ENCODE measurements around the gene CCDC183.

Gene CCDC183

DNA sequence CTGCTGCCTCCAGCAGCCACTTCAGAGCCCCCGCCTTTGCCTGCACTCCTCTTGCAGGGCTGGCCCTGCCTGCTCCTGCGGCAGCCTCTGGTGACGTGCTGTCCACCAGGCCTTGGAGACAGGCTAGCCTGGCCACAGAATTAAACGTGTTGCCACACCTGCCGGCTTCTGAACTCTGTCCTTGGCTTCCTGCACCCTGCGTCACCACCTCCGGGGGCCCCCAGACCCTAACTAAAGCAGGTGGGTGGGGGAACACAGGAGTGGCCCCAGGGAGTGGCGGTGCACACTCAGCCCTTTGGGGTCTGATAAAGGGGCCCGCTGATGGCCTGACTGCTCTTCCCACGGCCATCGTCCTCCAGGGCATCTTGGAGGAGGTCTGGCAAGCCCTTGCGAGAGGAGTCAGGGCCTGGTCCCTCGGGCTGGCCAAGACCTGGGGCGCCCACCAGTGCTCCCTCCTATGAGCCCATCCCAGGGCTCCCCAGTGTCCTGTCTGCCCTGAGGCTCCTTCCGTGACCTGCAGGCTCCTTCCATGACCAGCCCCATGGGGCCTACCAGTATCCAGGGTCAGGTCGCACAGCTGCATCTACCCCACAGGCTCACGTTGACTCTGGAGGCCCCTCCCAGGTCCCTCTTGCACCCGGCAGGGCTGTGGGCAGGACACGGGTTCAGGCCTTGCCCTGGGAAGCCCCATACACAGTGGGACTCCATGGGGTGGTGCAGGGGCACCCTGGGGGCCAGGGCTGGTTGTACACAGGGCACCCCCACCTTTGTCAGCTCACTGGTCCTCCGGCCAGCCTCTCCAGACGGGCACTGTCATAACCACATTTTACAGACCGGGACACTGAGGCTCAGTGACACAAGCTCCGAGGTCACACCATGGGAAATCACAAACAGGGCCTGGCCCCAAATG is 55.0 kb downstream of the CCDC183 start:
- no peak for DNase-seq

DNA sequence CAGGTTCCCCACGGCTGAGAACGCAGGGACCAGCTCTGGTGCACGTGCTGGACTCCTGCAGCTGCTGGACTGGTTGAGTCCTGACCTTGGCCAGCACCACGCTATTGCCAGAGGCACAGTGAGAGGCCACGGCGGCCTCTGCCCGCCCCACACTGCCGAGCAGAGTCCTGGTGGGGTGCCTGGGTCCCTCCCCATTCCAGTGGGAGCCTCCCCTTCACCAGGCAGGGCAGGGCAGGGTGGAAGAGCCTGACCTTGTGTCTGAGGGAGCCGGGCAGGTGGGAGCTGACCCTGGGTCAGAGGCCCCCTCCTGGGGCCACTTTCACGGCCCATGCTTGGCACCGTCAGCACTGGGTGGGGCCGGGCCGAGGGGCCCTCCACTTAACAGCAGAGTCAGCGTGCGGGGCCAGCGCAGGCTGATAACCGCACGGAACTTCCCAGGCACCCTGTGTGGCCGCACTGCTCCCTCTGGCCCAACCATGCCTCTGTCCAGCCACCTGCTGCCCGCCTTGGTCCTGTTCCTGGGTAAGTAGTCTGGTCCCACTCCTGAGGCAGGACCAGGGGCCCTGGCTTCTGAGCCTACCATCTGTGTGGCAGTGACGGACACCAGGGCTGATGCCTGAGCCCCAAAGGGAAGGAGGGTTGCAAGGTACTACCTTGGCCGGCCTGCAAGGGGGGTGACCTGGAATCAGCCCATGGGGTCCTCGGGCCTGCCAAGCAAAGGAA is 56.0 kb downstream of the CCDC183 start, which contains the start of gene MAMDC4:
Gene MAMDC4, plus strand, starts transcription at position 406 of the 723 bp plus-strand sequence. Its CDS starts 71 bp downstream, at position 477.
- DNase-seq = no peak

DNA sequence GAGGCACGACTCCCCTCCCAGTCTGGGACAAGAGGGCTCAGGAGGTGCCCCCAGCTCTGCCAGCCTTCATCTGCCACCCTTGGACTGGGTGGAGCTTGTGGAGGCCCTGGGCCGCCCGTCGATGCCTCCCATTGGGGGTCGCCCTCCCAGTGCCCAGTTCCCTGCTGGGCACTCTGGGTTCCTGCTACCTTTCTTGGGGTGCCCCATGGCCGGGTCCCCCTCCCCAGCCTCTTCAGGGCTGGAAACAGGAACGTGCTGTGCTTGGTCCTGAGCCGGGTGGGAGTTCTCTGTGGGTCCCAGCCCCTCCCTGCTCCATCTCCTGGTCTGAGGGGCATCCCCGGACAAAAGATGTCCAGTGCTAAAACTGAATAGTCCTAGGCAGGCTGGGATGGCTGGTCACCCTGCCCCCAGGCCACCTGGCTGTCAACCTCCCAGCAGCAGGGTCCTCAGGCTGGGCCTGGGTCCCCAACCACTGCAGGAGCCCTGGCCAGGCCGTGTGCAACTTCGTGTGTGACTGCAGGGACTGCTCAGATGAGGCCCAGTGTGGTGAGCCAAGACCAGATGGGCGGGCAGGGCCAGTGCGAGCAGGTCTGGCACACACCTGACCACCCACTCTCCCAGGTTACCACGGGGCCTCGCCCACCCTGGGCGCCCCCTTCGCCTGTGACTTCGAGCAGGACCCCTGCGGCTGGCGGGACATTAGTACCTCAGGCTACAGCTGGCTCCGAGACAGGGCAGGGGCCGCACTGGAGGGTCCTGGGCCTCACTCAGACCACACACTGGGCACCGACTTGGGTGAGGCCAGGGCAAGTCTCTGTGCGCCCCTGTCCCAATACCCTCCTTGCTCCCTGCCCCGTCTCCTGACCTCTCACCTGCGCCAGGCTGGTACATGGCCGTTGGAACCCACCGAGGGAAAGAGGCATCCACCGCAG is 56.8 kb downstream of the CCDC183 start:
- no peak for DNase-seq

DNA sequence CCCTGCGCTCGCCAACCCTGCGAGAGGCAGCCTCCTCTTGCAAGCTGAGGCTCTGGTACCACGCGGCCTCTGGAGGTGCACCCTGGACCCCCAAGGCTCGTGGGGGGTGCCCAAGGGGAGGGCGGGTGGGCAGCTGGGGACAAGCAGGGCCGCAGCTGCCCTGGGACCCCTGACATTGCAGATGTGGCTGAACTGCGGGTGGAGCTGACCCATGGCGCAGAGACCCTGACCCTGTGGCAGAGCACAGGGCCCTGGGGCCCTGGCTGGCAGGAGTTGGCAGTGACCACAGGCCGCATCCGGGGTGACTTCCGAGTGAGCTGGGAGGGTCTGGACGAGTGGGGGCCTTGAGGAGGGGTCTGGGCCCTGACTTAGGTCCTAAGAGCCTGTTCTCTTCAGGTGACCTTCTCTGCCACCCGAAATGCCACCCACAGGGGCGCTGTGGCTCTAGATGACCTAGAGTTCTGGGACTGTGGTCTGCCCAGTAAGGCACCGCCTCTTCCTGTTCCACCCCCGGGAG is 57.5 kb downstream of the CCDC183 start:
- no peak for DNase-seq

DNA sequence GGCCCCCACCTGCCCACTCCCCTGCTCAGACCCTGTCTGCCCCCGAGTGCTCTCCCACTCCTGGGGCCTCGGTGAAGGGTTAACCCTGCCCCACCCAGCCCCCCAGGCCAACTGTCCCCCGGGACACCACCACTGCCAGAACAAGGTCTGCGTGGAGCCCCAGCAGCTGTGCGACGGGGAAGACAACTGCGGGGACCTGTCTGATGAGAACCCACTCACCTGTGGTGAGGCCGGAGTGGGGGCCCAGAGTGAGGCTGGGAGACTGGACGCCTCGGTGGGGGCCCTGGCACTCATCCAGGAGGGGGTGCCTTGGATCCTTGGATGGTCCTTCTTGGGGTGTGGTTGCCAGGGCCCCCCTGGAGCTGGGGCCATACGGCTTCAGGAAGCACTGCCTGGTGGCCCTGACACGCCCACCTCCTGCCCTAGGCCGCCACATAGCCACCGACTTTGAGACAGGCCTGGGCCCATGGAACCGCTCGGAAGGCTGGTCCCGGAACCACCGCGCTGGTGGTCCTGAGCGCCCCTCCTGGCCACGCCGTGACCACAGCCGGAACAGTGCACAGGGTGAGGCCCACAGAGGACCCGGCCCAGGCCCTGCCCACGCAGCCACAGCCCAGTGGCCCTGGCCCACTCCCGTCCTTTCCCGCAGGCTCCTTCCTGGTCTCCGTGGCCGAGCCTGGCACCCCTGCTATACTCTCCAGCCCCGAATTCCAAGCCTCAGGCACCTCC is 58.1 kb downstream of the CCDC183 start:
- no peak for DNase-seq

DNA sequence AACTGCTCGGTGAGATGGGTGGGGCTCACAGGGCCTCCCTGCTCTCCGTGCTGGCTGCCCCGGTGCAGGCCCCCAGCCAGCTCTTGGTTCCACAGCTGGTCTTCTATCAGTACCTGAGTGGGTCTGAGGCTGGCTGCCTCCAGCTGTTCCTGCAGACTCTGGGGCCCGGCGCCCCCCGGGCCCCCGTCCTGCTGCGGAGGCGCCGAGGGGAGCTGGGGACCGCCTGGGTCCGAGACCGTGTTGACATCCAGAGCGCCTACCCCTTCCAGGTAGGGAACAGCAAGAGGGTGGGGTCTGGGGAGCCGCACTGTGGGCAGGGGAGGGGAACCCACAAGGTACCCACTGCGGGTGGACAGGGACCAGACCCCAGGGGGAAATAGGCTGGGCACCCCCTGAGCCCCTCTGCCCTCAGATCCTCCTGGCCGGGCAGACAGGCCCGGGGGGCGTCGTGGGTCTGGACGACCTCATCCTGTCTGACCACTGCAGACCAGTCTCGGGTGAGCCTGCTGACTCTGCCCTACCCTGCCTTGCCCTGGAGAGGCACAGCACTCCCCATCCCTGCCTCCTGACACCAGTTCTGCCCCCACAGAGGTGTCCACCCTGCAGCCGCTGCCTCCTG is 58.8 kb downstream of the CCDC183 start:
- no peak for DNase-seq

DNA sequence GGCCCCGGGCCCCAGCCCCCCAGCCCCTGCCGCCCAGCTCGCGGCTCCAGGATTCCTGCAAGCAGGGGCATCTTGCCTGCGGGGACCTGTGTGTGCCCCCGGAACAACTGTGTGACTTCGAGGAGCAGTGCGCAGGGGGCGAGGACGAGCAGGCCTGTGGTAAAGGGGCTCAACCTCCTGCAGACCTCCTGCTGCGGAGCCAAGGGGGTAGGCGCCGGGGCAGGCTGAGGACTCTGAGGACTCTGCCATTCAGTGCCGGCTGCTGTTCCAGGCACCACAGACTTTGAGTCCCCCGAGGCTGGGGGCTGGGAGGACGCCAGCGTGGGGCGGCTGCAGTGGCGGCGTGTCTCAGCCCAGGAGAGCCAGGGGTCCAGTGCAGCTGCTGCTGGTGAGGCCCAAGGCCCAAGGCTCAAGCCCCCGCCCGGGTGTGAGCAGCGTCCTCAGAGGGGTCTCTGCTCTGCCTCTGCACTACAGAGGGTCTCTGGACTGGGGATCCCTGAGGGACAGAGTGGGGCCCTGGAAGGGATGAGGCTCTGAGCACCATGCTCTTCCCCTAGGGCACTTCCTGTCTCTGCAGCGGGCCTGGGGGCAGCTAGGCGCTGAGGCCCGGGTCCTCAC is 59.4 kb downstream of the CCDC183 start:
- no peak for DNase-seq

DNA sequence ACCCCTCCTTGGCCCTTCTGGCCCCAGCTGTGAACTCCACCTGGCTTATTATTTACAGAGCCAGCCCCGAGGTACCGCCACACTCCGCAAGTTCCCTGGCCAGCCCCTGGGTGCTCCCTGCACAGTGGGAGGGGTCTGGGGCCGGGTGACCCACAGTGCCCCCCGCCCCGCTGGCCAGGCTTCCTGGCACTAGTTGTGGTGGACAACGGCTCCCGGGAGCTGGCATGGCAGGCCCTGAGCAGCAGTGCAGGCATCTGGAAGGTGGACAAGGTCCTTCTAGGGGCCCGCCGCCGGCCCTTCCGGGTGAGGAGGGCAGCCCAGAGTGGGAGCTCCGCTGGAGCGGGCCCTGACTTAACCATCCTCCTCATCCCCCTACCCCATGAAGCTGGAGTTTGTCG is 59.9 kb downstream of the CCDC183 start:
- no peak for DNase-seq

DNA sequence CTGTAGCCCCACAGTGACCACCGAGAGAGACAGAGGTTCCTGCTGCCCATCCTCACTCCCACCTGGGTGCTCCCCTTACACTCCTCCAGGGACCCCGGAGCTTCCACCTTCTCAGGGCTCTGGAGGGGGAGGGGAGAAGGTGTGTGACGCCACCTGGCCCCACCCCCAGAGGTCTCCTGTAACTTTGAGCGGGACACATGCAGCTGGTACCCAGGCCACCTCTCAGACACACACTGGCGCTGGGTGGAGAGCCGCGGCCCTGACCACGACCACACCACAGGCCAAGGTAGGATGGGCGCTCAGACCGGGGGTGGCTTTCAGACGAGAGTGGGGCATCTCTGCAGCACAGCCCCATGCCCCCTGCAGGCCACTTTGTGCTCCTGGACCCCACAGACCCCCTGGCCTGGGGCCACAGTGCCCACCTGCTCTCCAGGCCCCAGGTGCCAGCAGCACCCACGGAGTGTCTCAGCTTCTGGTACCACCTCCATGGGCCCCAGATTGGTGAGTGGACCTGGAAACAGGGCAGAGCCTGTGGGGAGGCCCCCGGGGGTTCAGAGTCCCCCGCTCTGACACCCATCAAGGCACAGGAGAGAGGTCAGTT is 60.5 kb downstream of the CCDC183 start:
- no peak for DNase-seq

DNA sequence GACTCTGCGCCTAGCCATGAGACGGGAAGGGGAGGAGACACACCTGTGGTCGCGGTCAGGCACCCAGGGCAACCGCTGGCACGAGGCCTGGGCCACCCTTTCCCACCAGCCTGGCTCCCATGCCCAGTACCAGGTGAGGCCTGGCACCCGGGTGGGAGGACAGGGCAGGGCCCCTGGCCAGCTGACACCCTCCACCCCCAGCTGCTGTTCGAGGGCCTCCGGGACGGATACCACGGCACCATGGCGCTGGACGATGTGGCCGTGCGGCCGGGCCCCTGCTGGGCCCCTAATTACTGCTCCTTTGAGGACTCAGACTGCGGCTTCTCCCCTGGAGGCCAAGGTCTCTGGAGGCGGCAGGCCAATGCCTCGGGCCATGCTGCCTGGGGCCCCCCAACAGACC is 61.0 kb downstream of the CCDC183 start:
- no peak for DNase-seq
